DOHH2 (cell line): Measurements from ENCODE around the gene RNLS.

Experiments used
- H3F3A ChIP-seq: fragments of 200-600 bp; sonication (generic), shearing (Covaris generic); 2 replicates; pipeline ENCODE4 v1.6.0; 2016; ENCODE audit warnings: antibody characterized with exemption, mild to moderate bottlenecking; ENCODE audit not compliant: control insufficient read depth, insufficient read depth
- H3K27ac ChIP-seq: fragments of 200-600 bp; sonication (generic); 2 replicates; pipeline ENCODE4 v1.5.1; 2014; ENCODE audit warnings: low read depth, mild to moderate bottlenecking, low read length, moderate library complexity
- H3K27me3 ChIP-seq: fragments of 200-600 bp; sonication (generic); 2 replicates; pipeline ENCODE4 v1.6.1; 2014; ENCODE audit warnings: mild to moderate bottlenecking, low read length, mixed read lengths; ENCODE audit not compliant: control insufficient read depth
- H3K36me3 ChIP-seq: fragments of 200-600 bp; sonication (generic); 2 replicates; pipeline ENCODE4 v1.6.1; 2014; ENCODE audit warnings: mild to moderate bottlenecking, low read length, moderate library complexity, mixed read lengths; ENCODE audit not compliant: control insufficient read depth
- H3K4me1 ChIP-seq: fragments of 200-600 bp; sonication (generic); 2 replicates; pipeline ENCODE4 v1.6.1; 2014; ENCODE audit warnings: mild to moderate bottlenecking, low read length, mixed read lengths; ENCODE audit not compliant: control insufficient read depth
- H3K4me2 ChIP-seq: fragments of 200-600 bp; sonication (generic); 2 replicates; pipeline ENCODE4 v1.6.0; 2014; ENCODE audit warnings: mild to moderate bottlenecking, low read length, moderate library complexity
- H3K4me3 ChIP-seq: fragments of 200-600 bp; sonication (generic); 2 replicates; pipeline ENCODE4 v1.5.1; 2014; ENCODE audit warnings: mild to moderate bottlenecking, low read length, mixed read lengths
- H3K79me2 ChIP-seq: fragments of 200-600 bp; sonication (generic); 2 replicates; pipeline ENCODE4 v1.6.1; 2014; ENCODE audit warnings: mild to moderate bottlenecking, low read length, mixed read lengths; ENCODE audit not compliant: control insufficient read depth
- H3K9me2 ChIP-seq: fragments of 200-600 bp; sonication (generic); replicated peaks from 2 replicates; pipeline ENCODE4 v1.6.1; 2014; ENCODE audit warnings: mild to moderate bottlenecking, low read length, mixed read lengths; ENCODE audit not compliant: control insufficient read depth
- H3K9me3 ChIP-seq: fragments of 200-600 bp; sonication (generic); 2 replicates; pipeline ENCODE4 v1.6.1; 2014; ENCODE audit warnings: antibody characterized with exemption, low read length, mixed read lengths; ENCODE audit not compliant: control insufficient read depth, insufficient read depth
- H4K20me1 ChIP-seq: fragments of 200-600 bp; sonication (generic); 2 replicates; pipeline ENCODE4 v1.6.0; 2014; ENCODE audit warnings: low read depth, mild to moderate bottlenecking, antibody characterized with exemption, low read length, moderate library complexity; ENCODE audit not compliant: control insufficient read depth, insufficient read depth
- EZH2phosphoT487 ChIP-seq: fragments of 200-600 bp; sonication (generic); IDR thresholded peaks from 2 replicates; pipeline ENCODE4 v1.6.1; 2017; ENCODE audit warnings: borderline replicate concordance, mild to moderate bottlenecking, antibody characterized with exemption, low read length, moderate library complexity, mixed read lengths
- TF ChIP-seq, protein P1 (sequence below): fragments of 200-600 bp; sonication (generic); IDR thresholded peaks from one replicate; pipeline ENCODE4 v1.5.1; 2014; ENCODE audit warnings: antibody characterized with exemption, mild to moderate bottlenecking, low read depth, low read length; ENCODE audit not compliant: poor library complexity, severe bottlenecking

The RNLS gene

DNA sequence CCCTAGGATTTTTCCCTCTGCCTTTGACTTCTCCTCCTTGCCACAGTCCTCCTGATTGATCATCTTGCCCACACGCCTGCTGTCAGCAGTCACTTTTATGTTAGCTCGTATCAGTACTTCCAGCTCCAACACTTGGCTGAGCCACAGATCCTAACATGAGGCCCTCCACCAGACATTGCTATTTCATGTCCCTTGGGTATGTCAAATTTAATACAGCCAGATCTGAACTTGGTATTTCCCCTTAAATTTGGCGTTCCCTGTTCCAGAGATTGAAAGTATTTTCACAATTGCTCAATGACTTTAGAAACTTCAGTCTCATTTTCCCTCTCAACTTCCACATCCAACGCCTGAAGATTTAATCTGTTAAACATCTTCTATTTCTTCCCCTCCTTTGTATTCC lies 140.4 kb downstream of the RNLS start:
- no peaks in the 10 kb centered on the region for H3K9me3 ChIP-seq
- no peaks in the 10 kb centered on the region for H3K79me2 ChIP-seq
- H3K4me2 ChIP-seq = no peak overlapping the region
- H3K9me2 ChIP-seq = no peaks in the 10 kb centered on the region
- H4K20me1 ChIP-seq = no peaks in the 10 kb centered on the region
- H3F3A ChIP-seq = no peaks in the 10 kb centered on the region
- no peaks in the 10 kb centered on the region for H3K4me1 ChIP-seq
- no peak overlapping the region for H3K4me3 ChIP-seq
- no peaks in the 10 kb centered on the region for H3K36me3 ChIP-seq
- H3K27ac ChIP-seq = no peak overlapping the region
- no peaks in the 10 kb centered on the region for H3K27me3 ChIP-seq
- TF ChIP-seq, protein P1, sequence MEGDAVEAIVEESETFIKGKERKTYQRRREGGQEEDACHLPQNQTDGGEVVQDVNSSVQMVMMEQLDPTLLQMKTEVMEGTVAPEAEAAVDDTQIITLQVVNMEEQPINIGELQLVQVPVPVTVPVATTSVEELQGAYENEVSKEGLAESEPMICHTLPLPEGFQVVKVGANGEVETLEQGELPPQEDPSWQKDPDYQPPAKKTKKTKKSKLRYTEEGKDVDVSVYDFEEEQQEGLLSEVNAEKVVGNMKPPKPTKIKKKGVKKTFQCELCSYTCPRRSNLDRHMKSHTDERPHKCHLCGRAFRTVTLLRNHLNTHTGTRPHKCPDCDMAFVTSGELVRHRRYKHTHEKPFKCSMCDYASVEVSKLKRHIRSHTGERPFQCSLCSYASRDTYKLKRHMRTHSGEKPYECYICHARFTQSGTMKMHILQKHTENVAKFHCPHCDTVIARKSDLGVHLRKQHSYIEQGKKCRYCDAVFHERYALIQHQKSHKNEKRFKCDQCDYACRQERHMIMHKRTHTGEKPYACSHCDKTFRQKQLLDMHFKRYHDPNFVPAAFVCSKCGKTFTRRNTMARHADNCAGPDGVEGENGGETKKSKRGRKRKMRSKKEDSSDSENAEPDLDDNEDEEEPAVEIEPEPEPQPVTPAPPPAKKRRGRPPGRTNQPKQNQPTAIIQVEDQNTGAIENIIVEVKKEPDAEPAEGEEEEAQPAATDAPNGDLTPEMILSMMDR = no peak

DNA sequence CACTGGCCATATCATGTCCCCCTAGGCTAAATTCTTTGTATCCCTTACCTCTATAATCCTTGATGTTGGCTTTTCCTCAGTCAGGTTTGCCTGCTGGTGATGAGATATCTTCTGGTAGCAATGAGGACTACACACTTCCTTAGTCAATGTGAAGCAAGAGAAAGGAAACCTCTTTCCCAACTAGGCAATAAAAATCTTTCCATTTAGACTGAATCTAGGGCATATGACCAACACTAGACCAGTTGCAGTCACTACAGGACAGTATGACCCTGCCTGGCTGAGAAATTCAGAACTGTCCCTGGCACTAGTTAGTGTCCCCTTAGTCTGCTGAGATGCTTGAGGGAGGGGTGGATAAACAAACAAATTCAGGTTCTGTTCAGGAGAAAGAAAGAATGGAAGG lies 142.6 kb downstream of the RNLS start:
- Histone ChIP-seq H3K79me2 (no peaks in the 10 kb centered on the region), H3K36me3 (no peaks in the 10 kb centered on the region), H3K27ac (no peak overlapping the region), H3K9me3 (no peaks in the 10 kb centered on the region), H3F3A (no peaks in the 10 kb centered on the region), H3K4me1 (no peaks in the 10 kb centered on the region), H3K4me2 (no peak overlapping the region), H4K20me1 (no peaks in the 10 kb centered on the region), H3K9me2 (no peaks in the 10 kb centered on the region), H3K27me3 (no peaks in the 10 kb centered on the region), H3K4me3 (no peak overlapping the region)
- TF ChIP-seq, protein P1 = no peak
- no peak for TF ChIP-seq EZH2phosphoT487

DNA sequence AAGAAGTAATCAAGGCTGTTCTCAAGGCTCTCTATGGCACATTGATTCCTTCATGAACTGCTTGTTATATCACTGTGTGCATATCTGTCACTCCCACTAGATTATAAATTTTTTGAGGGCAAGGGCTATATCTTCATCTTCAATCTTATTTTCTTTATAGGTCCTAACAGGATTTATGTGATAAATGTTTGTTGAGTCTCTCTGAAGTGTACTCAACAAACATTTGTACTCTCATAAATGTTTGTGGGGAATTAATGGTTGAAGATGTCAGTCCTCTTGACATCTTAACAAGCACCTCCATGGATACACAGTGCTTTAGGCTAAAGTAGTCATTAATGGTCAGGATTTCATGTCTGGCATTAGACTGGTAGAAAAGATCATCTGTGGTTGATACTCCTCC lies 143.2 kb downstream of the RNLS start:
- Histone ChIP-seq H3K27ac (no peak overlapping the region), H3F3A (no peaks in the 10 kb centered on the region), H3K4me2 (no peak overlapping the region), H3K27me3 (no peaks in the 10 kb centered on the region), H3K9me3 (no peaks in the 10 kb centered on the region), H3K79me2 (no peaks in the 10 kb centered on the region), H3K36me3 (no peaks in the 10 kb centered on the region), H4K20me1 (no peaks in the 10 kb centered on the region), H3K4me1 (no peaks in the 10 kb centered on the region), H3K4me3 (no peak overlapping the region), H3K9me2 (no peaks in the 10 kb centered on the region)
- TF ChIP-seq, protein P1 = no peak
- TF ChIP-seq EZH2phosphoT487 = no peak

DNA sequence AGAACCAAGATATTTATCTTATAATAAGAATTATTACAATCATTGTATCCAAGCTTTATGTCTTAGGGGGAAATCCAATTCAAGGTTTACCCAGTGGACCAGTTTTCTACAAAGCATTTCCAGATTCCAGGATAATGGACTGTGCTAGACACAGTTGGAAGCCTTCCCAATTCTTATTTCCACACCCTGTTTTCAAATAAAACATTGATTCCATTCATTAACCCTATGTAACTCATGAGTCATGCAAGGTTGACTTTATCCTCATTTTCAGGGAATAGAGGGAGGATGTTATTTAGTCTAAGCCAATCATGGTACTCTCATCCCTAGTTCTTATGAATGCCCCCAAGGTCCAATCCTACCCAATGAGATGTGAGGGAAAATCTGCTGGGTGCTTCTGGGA lies 145.7 kb downstream of the RNLS start:
- H3K27me3 ChIP-seq = no peaks in the 10 kb centered on the region
- H3K27ac ChIP-seq = no peak overlapping the region
- H3K36me3 ChIP-seq = no peaks in the 10 kb centered on the region
- H3K4me3 ChIP-seq = no peak overlapping the region
- TF ChIP-seq EZH2phosphoT487 = no peak
- TF ChIP-seq, protein P1 = no peak
- H3K4me1 ChIP-seq = no peaks in the 10 kb centered on the region
- H3F3A ChIP-seq = no peaks in the 10 kb centered on the region
- no peaks in the 10 kb centered on the region for H4K20me1 ChIP-seq
- H3K9me3 ChIP-seq = no peaks in the 10 kb centered on the region
- no peak overlapping the region for H3K4me2 ChIP-seq
- H3K9me2 ChIP-seq = no peaks in the 10 kb centered on the region
- no peaks in the 10 kb centered on the region for H3K79me2 ChIP-seq
